Lung microvascular endothelial cell (primary cell): Measurements from ENCODE around the gene CYB561. TPM values are rescaled to one million over a fixed set of nuclear protein-coding genes. Genes with fewer than 3 reads are reported as not detected.
"Not testable (repeated sequence)": the region's sequence is repeated elsewhere in the genome, so short reads cannot be mapped to it uniquely, and the experiment has no call there.

Source experiments
- DNase-seq, 2 donors: peaks; one replicate each; pipeline versions ENCODE4 v3.0.0 to v3.0.0-alpha.2; 2010; ENCODE audit warnings: low read depth in 2 of 2
- total RNA-seq: library from RNA; depleted of rRNA; stranded (reverse); fragments of >200 nt; gene quantifications from 2 replicates; pipeline ENCODE4 v1.2.1, GENCODE V29; 2014

Gene CYB561
- total RNA-seq, 1 donor from 2014 or later, result 7.3 TPM

GRCh38 chr17:63479495-63480184 is 33.5 kb upstream of the CYB561 start:
- no peak for DNase-seq

GRCh38 chr17:63478814-63479494 is 32.8 kb upstream of the CYB561 start:
- DNase-seq, result peak; percentile 91 to 92

GRCh38 chr17:63477480-63478440 is 31.7 kb upstream of the CYB561 start:
- DNase-seq, result no peak

GRCh38 chr17:63476854-63477479 is 30.9 kb upstream of the CYB561 start, which contains the start of gene ACE:
ACE (plus strand) TSS chr17:63477061; CDS start chr17:63477095, 34 bp downstream.
- DNase-seq, result peak; percentile 30 to 66

GRCh38 chr17:63476459-63476853 is 30.4 kb upstream of the CYB561 start:
- DNase-seq, result peak in 1 of 2 donors; percentile 22

- no peak for DNase-seq
Measured at GRCh38 chr17:63475491-63476412, 29.6 kb upstream of the CYB561 start.

- DNase-seq, result peak; percentile 25 to 55
Measured at GRCh38 chr17:63474586-63475460, 28.7 kb upstream of the CYB561 start.

GRCh38 chr17:63474174-63474573 is 28.1 kb upstream of the CYB561 start:
- DNase-seq, result peak; percentile 89

- not testable (repeated sequence) for DNase-seq
Measured at GRCh38 chr17:63468099-63468498, 22.0 kb upstream of the CYB561 start.

- no peak for DNase-seq
Measured at GRCh38 chr17:63464691-63465236, 18.7 kb upstream of the CYB561 start.

GRCh38 chr17:63463771-63464170 is 17.7 kb upstream of the CYB561 start:
- no peak for DNase-seq

GRCh38 chr17:63460018-63460417 is 13.9 kb upstream of the CYB561 start:
- no peak for DNase-seq

GRCh38 chr17:63458478-63458877 is 12.4 kb upstream of the CYB561 start:
- DNase-seq, result no peak

GRCh38 chr17:63455417-63455816 is 9.3 kb upstream of the CYB561 start:
- no peak for DNase-seq

- DNase-seq, result no peak
Measured at GRCh38 chr17:63454915-63455314, 8.8 kb upstream of the CYB561 start.

- DNase-seq, result not testable (repeated sequence)
Measured at GRCh38 chr17:63454357-63454756, 8.3 kb upstream of the CYB561 start.

- no peak for DNase-seq
Measured at GRCh38 chr17:63452962-63453551, 7.0 kb upstream of the CYB561 start.
